Measurements from ENCODE around the gene KCNIP1. TPM values are rescaled to one million over a fixed set of nuclear protein-coding genes. Genes with fewer than 3 reads are reported as not detected.
A peak's percentile ranks its signal among the peaks of the same experiment; 100 is the strongest.

Gene KCNIP1
- total RNA-seq, 4 donors from 2014 or later, result 4.8 to 9.2 (median 7.3) TPM; not detected in 1

GRCh38 chr5:170746075-170746960, 242.5 kb downstream of the KCNIP1 start:
- Histone ChIP-seq H3K27ac (no peak overlapping the region), H3K4me3 (no peak overlapping the region), H3K36me3 (no peaks in the 10 kb centered on the region), H3K27me3 (peaks cover 0 to 19% of the 10 kb centered on the region in 2 donors), H3K9me3 (no peaks in the 10 kb centered on the region), H3K4me1 (peaks cover 0 to 24% (median 2%) of the 10 kb centered on the region in 4 donors)
- WGBS, 2 donors, result 58 to 65% methylated on average over 12 to 14 of the region's 14 CpGs
- no peak for TF ChIP-seq CTCF (IDR thresholded peaks at IDR 0.05)
- TF ChIP-seq POLR2A (IDR thresholded peaks at IDR 0.05), result no peak
- DNase-seq (ENCODE audit: low spot score in 2 of 2), result no peak

- DNase-seq (ENCODE audit: low spot score in 2 of 2), result no peak
Measured at GRCh38 chr5:170746961-170747340, 243.1 kb downstream of the KCNIP1 start.

GRCh38 chr5:170747357-170747756, 243.5 kb downstream of the KCNIP1 start:
- peaks cover 0 to 19% of the 10 kb centered on the region in 2 donors for H3K27me3 ChIP-seq
- no peak overlapping the region for H3K27ac ChIP-seq
- H3K36me3 ChIP-seq, result no peaks in the 10 kb centered on the region
- DNase-seq (ENCODE audit: low spot score in 2 of 2), result no peak
- H3K4me1 ChIP-seq, result peaks cover 0 to 32% (median 2%) of the 10 kb centered on the region in 4 donors
- H3K4me3 ChIP-seq, result no peak overlapping the region
- TF ChIP-seq CTCF (IDR thresholded peaks at IDR 0.05) (no peak), POLR2A (IDR thresholded peaks at IDR 0.05) (no peak), EP300 (IDR thresholded peaks at IDR 0.05) (no peak)
- WGBS, 2 donors, result 14 to 71% methylated on average over 1 of the region's 1 CpG
- H3K9me3 ChIP-seq, result no peaks in the 10 kb centered on the region

More at GRCh38 chr5:170746961-170747340, 243.1 kb downstream of the KCNIP1 start:
- WGBS, 2 donors, result 91 to 96% methylated on average over 11 of the region's 11 CpGs
- no peak for TF ChIP-seq POLR2A (IDR thresholded peaks at IDR 0.05)
- TF ChIP-seq EP300 (IDR thresholded peaks at IDR 0.05), result no peak
- TF ChIP-seq CTCF (IDR thresholded peaks at IDR 0.05), result no peak
- Histone ChIP-seq H3K36me3 (no peaks in the 10 kb centered on the region), H3K9me3 (no peaks in the 10 kb centered on the region), H3K27me3 (peaks cover 0 to 19% of the 10 kb centered on the region in 2 donors), H3K27ac (no peak overlapping the region), H3K4me3 (no peak overlapping the region), H3K4me1 (peaks cover 0 to 27% (median 2%) of the 10 kb centered on the region in 4 donors)

- TF ChIP-seq EP300 (IDR thresholded peaks at IDR 0.05) (no peak), CTCF (IDR thresholded peaks at IDR 0.05) (peak in 1 of 5 experiments; percentile 8), POLR2A (IDR thresholded peaks at IDR 0.05) (no peak)
- Histone ChIP-seq H3K4me3 (no peak overlapping the region), H3K36me3 (no peaks in the 10 kb centered on the region), H3K27ac (no peak overlapping the region), H3K27me3 (peaks cover 0 to 19% of the 10 kb centered on the region in 2 donors), H3K9me3 (no peaks in the 10 kb centered on the region), H3K4me1 (peaks cover 0 to 34% (median 2%) of the 10 kb centered on the region in 4 donors)
- DNase-seq (ENCODE audit: low spot score in 2 of 2), result no peak
- 83 to 84% methylated on average over 10 of the region's 10 CpGs for WGBS, 2 donors
Measured at GRCh38 chr5:170747851-170748250, 244.0 kb downstream of the KCNIP1 start.

GRCh38 chr5:170748951-170749471, 245.2 kb downstream of the KCNIP1 start:
- peaks cover 0 to 13% of the 10 kb centered on the region in 2 donors for H3K27me3 ChIP-seq
- 69 to 71% methylated on average over 13 of the region's 13 CpGs for WGBS, 2 donors
- no peak for DNase-seq (ENCODE audit: low spot score in 2 of 2)
- no peaks in the 10 kb centered on the region for H3K36me3 ChIP-seq
- H3K27ac ChIP-seq, result no peak overlapping the region
- no peak for TF ChIP-seq POLR2A (IDR thresholded peaks at IDR 0.05)
- TF ChIP-seq CTCF (IDR thresholded peaks at IDR 0.05), result no peak
- TF ChIP-seq EP300 (IDR thresholded peaks at IDR 0.05), result no peak
- H3K4me3 ChIP-seq, result no peak overlapping the region
- no peaks in the 10 kb centered on the region for H3K9me3 ChIP-seq
- peaks cover 0 to 34% (median 2%) of the 10 kb centered on the region in 4 donors for H3K4me1 ChIP-seq

Data from tibial nerve (tissue), 4 donors.